ENCODE results near the gene SRPX.

DNA sequence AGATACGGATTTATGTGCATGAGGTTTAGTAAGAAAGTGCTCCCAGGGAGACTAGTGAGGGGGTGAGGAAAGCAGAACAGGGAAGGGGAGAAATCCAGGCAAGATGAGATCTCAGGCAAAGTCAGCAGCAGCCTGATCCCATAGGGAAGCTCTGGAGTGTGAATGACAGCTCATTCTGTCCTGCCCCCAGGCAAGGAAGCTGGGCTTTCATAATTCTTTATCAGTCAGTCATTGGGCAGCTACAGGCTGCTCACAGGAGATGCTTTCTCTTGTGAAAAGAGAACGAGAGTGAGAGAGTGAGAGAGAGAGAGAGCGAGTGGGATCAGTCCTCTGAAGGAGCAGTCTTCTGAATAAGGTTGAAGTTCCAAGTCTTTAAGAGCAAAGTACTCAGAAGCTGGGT lies 48.1 kb downstream of the SRPX start:
- TF ChIP-seq, protein P1, sequence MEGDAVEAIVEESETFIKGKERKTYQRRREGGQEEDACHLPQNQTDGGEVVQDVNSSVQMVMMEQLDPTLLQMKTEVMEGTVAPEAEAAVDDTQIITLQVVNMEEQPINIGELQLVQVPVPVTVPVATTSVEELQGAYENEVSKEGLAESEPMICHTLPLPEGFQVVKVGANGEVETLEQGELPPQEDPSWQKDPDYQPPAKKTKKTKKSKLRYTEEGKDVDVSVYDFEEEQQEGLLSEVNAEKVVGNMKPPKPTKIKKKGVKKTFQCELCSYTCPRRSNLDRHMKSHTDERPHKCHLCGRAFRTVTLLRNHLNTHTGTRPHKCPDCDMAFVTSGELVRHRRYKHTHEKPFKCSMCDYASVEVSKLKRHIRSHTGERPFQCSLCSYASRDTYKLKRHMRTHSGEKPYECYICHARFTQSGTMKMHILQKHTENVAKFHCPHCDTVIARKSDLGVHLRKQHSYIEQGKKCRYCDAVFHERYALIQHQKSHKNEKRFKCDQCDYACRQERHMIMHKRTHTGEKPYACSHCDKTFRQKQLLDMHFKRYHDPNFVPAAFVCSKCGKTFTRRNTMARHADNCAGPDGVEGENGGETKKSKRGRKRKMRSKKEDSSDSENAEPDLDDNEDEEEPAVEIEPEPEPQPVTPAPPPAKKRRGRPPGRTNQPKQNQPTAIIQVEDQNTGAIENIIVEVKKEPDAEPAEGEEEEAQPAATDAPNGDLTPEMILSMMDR (CRISPR knock-in tag; IDR thresholded peaks at IDR 0.05), result no peak
- TF ChIP-seq NR2C2 (CRISPR knock-in tag; IDR thresholded peaks at IDR 0.05; ENCODE audit: borderline replicate concordance), result no peak
- TF ChIP-seq, protein P2, sequence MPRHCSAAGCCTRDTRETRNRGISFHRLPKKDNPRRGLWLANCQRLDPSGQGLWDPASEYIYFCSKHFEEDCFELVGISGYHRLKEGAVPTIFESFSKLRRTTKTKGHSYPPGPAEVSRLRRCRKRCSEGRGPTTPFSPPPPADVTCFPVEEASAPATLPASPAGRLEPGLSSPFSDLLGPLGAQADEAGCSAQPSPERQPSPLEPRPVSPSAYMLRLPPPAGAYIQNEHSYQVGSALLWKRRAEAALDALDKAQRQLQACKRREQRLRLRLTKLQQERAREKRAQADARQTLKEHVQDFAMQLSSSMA (CRISPR knock-in tag; IDR thresholded peaks at IDR 0.05), result no peak
